Activated CD4-positive, alpha-beta T cell treated with anti-CD3 and anti-CD28 coated beads, Interleukin-2, amount 50 U/mL, for 48 hours (primary cell): ENCODE data around the gene LSM4.

Source experiments
- DNase-seq, 2 experiments: peaks; one replicate each; pipeline ENCODE4 v3.0.0-alpha.2; 2020

Gene LSM4

DNA sequence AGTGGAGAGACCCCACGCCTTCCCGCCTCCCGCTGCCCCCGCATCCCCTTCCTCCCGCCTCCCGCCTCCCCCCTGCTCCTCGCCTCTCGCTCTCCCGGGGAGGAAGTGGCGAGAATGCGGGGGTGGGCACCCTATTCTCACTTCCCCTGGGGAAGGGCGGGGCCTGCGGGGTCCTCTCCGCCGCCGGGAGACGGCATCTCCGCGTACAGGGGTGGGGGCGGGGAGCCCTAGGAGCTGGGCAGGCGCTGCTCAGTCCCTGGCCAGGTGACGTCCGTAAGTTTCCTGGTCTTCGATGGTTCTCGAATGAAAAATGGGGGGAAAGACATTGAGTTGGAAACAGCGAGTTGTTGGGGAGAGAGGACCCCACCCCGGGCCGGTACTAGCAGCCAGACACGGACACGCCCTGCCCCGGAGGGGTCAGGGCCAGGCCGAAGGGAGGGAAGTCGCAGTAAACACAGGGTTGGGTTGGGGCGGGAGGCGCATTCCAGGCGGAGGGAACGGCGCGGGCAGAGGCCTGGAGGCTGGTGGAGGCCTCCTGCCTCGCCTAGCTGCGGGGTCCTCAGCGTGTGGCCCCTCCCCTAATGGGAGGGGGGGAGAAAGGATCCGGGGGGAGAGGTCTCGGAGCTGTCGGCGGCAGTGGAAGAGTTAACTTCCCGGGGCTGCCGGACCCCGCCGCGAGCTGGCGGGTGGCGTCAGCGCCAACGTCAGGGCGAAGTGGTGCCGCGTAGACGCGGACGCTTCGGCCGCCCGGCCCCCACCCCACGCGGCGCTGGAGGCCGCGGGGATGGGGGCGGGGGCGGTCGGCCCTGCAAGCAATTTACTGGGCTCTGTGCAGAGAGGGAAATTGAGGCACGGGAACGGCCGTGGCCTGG lies 31.1 kb downstream of the LSM4 start:
- DNase-seq = peak; percentile 92 to 96

DNA sequence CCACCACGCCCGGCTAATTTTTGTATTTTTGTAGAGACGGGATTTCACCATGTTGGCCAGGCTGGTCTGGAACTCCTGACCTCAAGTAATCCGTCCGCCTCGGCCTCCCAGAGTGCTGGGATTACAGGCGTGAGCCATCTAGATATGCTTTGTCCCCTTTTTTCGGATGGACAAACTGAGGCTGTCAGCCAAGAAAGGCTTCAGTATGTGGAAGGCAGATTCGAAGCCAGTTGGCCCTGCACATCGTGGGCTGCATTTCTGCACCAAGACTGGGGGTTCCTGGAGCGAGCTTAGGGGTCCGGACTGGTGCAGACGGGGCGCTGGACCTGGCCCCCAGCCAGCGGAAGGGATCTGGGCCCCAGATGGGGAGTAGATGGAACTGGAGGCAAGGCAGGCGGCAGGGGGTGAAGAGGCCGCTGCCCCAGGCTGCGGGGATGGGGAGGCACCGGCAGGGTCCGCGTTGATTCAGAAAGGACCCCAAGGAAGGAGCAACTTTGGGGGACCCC lies 31.8 kb downstream of the LSM4 start:
- DNase-seq = no peak

GRCh38 chr19:18290302-18291018 lies 32.4 kb downstream of the LSM4 start:
- peak; percentile 96 to 98 for DNase-seq

GRCh38 chr19:18289471-18290301 lies 33.2 kb downstream of the LSM4 start:
- DNase-seq = no peak

DNA sequence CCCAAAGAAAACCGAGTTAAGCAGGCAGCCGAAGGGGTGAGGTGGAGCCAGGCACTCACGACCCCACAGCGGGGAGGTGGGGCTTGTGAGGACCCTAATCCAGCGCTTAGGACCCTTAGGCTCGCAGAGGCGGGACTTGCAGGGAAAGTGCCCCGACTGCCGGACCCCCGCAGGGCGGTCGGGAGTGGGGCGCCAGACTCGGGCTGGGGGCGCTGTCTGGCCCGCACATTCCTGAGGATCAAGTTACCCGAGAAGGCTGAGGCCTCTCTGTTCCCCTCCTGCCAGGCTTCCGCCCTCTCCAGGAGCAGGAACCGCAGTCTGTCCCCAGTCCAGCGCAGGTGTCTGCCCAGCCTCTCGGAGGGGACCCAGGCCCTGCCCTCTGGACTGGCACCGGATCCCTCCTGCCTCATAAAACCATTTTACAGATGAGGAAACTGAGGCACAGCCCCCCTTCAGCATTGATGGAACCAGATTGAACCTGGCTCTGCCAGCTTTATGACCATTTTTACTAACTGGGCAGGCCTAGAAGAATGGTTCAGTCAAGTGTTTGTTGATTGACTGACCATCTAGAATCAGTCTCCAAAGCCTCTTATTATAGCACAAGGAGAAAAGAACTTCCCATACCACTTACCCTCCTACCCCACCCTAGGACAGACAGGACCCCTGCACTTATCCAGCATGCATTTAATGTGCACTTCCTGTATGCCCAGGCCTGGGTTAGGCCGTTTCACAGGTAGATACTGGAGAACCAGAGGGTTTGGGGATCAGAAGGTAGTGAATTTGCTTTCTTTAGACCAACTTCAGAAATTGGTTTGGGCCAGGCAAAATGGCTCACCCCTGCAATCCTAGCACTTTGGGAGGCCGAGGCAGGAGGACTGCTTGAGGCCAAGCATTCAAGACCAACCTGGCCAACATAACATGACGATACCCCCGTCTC lies 34.8 kb downstream of the LSM4 start:
- no peak for DNase-seq

- DNase-seq = no peak
Observed at GRCh38 chr19:18286973-18287635, 35.8 kb downstream of the LSM4 start.

DNA sequence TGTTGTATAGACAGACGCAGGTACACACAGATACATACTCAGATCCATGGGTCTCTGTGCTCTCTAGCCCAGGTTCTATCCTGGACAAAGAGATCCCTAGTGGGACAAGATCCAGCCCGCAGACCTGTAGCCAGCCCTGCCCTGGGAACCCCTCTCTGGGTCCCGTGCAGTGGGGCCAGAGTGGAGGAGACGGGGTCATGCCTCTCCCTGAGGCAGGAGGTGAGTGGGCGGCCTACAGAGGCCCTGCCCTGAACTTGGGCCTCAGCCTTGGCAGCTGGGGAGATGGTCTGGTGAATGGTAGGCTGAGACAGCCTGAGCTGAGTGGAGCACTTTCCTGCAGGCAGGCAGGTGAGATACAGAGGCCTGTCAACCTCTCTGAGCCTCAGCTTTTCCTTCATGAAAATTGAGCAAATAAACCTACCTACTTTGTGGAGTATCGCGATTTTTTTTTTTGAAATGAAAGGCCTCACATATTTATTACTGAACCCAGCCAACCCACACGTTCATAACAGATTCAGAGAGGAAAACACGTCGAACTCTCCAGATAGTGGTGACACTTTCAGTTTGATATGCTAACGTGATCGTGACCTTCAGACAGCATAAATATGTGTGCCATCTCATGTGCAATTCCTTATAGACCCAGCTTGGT lies 38.0 kb downstream of the LSM4 start:
- DNase-seq = peak; percentile 73 to 78

DNA sequence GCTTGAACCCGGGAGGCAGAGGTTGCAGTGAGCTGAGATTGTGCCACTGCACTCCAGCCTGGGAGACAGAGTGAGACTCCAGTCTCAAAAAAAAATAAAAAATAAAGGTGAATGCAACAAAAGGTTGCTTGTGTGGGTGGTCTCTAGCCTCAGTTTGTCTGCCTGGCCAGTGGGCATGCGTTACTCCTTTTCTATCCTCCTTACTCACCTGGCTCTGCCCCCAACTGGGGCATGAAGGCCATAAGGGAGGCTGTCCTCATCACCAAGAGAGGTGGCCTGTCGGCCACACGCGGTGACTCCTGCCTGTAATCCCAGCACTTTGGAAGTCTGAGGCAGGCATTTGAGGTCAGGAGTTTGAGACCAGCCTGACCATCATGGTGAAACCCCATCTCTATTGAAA lies 39.5 kb downstream of the LSM4 start:
- DNase-seq = no peak

GRCh38 chr19:18282788-18283141 lies 40.1 kb downstream of the LSM4 start:
- peak in 1 of 2 experiments; percentile 54 for DNase-seq

DNA sequence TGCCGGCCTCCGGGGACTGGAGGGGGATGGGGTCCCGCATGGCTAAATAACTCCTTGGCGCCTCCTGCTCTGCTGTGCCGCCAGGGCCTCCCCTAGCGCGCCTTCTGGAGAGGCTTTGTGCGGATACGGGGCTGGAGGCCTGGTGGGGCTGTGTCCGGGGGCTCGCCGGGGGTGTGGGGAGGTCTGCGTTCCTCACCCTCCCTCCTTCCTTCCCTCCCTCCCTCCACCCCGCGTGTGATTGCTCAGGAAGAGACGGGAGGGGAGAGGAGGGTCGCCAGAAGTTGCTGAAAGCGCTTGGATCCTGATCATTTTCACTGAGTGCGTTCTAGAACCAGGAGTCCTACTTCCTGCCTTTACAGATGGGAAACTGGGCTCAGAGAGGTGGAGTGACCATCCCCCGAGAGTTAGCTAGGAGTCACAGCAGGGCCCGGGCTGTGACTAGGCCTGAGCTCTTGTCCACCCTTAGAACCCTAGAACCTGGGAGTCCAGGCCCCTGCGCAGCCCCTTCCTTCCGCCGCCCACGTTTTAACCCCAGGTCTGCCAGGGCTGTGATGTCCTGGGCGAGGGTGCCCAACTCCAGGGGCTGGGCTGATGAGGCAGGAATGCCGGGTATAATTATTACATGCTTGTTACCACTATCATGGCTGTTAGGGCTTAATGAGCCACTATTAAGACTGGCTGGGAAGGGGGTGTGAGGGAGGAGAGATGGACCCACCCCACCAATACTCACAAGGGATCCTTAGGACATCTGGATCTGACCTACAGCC lies 40.7 kb downstream of the LSM4 start:
- peak in 1 of 2 experiments; percentile 55 for DNase-seq

- peak; percentile 97 for DNase-seq
Observed at GRCh38 chr19:18281082-18282020, 41.5 kb downstream of the LSM4 start, which contains the start of gene JUND. TSS of gene JUND (minus strand) at chr19:18281622. CDS start at chr19:18281484, 138 bp downstream.

- peak; percentile 68 to 74 for DNase-seq
Observed at GRCh38 chr19:18280247-18281081, 42.4 kb downstream of the LSM4 start.

DNA sequence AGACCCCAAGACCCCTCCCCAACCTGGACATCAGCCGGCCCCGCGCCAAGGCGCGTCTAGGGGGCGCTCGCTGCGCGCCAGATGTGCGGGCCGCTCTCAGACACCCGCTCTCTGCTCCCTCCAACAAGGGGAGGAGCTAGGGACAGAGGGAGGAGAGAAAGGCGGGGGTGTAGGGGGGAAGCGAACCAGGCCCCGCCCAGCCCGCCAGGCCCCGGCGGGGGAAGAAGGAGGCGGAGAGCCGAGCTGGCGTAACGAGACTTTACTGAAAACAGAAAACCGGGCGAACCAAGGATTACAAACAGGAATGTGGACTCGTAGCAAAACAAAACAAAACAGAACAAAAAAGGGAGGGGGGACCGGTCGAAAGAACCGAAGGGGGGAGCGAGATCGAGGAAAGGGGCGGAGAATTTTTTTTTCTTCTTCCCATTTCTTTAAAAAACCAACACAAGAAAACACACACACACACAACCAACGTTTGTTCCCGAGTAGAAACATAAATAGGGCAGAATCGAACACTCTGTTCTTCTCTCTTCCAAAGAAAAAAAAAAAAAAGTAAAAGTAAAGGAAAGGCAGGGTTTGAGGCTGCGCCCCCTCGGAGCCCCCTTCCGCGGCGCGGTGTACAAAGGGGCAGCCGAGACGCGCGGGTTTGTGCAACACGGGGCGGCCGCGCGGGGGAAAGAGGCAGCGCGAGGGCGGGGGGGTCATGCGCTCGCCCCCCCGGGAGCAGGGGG lies 43.2 kb downstream of the LSM4 start:
- DNase-seq = peak; percentile 91 to 93

GRCh38 chr19:18279266-18279515 lies 43.7 kb downstream of the LSM4 start:
- DNase-seq = no peak

GRCh38 chr19:18278521-18279265 lies 44.2 kb downstream of the LSM4 start:
- DNase-seq = peak; percentile 53 to 67

GRCh38 chr19:18274781-18275356 lies 48.0 kb downstream of the LSM4 start:
- no peak for DNase-seq
